Astrocyte (in vitro differentiated cells and primary cell): ENCODE data around the gene POLR1E.

Source experiments
- CTCF ChIP-seq: IDR thresholded peaks from 2 replicates; pipeline ENCODE4 v1.5.1; 2011; ENCODE audit warnings: low read depth, mild to moderate bottlenecking, inconsistent platforms, low read length, moderate library complexity; ENCODE audit not compliant: insufficient read depth
- EZH2 ChIP-seq: IDR thresholded peaks from 2 replicates; pipeline ENCODE4 v1.6.1; 2012; ENCODE audit warnings: mild to moderate bottlenecking, low read length, inconsistent platforms; ENCODE audit not compliant: insufficient read depth

- no peak for TF ChIP-seq CTCF
- TF ChIP-seq EZH2, result no peak
These were observed 48.1 kb upstream of the POLR1E start for GRCh38 chr9:37437621-37438020.
